ENCODE results near the gene EIF3D.
A peak's percentile ranks its signal among the peaks of the same experiment; 100 is the strongest.
"Not testable (repeated sequence)": the region's sequence is repeated elsewhere in the genome, so short reads cannot be mapped to it uniquely, and the experiment has no call there.

The EIF3D gene

GRCh38 chr22:36528341-36528740 lies 625 bp downstream of the EIF3D start:
- H4K20me1 ChIP-seq (ENCODE audit: insufficient read depth, low read length, poor library complexity, severe bottlenecking), result peaks cover 40% of the 10 kb centered on the region
- no peaks in the 10 kb centered on the region for H3K9me2 ChIP-seq (replicated peaks; ENCODE audit: low read depth, low read length)
- H3K9ac ChIP-seq (ENCODE audit: low read depth, low read length, poor library complexity, severe bottlenecking), result peak overlapping the region; percentile 94
- H3K36me3 ChIP-seq (ENCODE audit: insufficient read depth, low read length), result peaks cover 31% of the 10 kb centered on the region; the same call in 1 of the 2 replicates
- H3K4me3 ChIP-seq (ENCODE audit: low read length, poor library complexity, severe bottlenecking), result peak overlapping the region; percentile 93
- H3K4me1 ChIP-seq (ENCODE audit: insufficient read depth, low read length, poor library complexity, severe bottlenecking), result peaks cover 27% of the 10 kb centered on the region
- H3K9me3 ChIP-seq (ENCODE audit: insufficient read depth, low read depth, low read length), result no peaks in the 10 kb centered on the region
- H3K4me2 ChIP-seq (ENCODE audit: low read depth, low read length, poor library complexity, severe bottlenecking), result peak overlapping the region; percentile 90
- H2AFZ ChIP-seq (ENCODE audit: low read length), result peak overlapping the region; percentile 38; the same call in 1 of the 2 replicates
- TF ChIP-seq CTCF (conservative IDR thresholded peaks at IDR 0.05; ENCODE audit: low read length) (no peak), EZH2phosphoT487 (IDR thresholded peaks at IDR 0.05; ENCODE audit: borderline replicate concordance) (no peak)
- peaks cover 3% of the 10 kb centered on the region; the same call in 1 of the 2 replicates for H3F3A ChIP-seq (ENCODE audit: low read depth)
- H3K27me3 ChIP-seq (ENCODE audit: insufficient read depth, low read length, poor library complexity, severe bottlenecking), result peaks cover 5% of the 10 kb centered on the region
- H3K79me2 ChIP-seq (ENCODE audit: insufficient read depth, low read length), result peaks cover 38% of the 10 kb centered on the region

- peaks cover 26% of the 10 kb centered on the region for H3K79me2 ChIP-seq (ENCODE audit: insufficient read depth, low read length)
- no peaks in the 10 kb centered on the region for H3K9me3 ChIP-seq (ENCODE audit: insufficient read depth, low read depth, low read length)
- H3F3A ChIP-seq (ENCODE audit: low read depth), result no peaks in the 10 kb centered on the region
- no peak overlapping the region for H2AFZ ChIP-seq (ENCODE audit: low read length)
- no peak for TF ChIP-seq CTCF (conservative IDR thresholded peaks at IDR 0.05; ENCODE audit: low read length)
- no peak overlapping the region for H3K9ac ChIP-seq (ENCODE audit: low read depth, low read length, poor library complexity, severe bottlenecking)
- peaks cover 88% of the 10 kb centered on the region; the same call in 1 of the 2 replicates for H3K36me3 ChIP-seq (ENCODE audit: insufficient read depth, low read length)
- H3K4me3 ChIP-seq (ENCODE audit: low read length, poor library complexity, severe bottlenecking), result no peak overlapping the region
- no peak overlapping the region for H3K4me2 ChIP-seq (ENCODE audit: low read depth, low read length, poor library complexity, severe bottlenecking)
- H3K9me2 ChIP-seq (replicated peaks; ENCODE audit: low read depth, low read length), result no peaks in the 10 kb centered on the region
- H3K27me3 ChIP-seq (ENCODE audit: insufficient read depth, low read length, poor library complexity, severe bottlenecking), result no peaks in the 10 kb centered on the region
- H3K4me1 ChIP-seq (ENCODE audit: insufficient read depth, low read length, poor library complexity, severe bottlenecking), result peaks cover 14% of the 10 kb centered on the region
- peaks cover 40% of the 10 kb centered on the region for H4K20me1 ChIP-seq (ENCODE audit: insufficient read depth, low read length, poor library complexity, severe bottlenecking)
Measured at GRCh38 chr22:36522662-36523061, 6.3 kb downstream of the EIF3D start.

- H4K20me1 ChIP-seq (ENCODE audit: insufficient read depth, low read length, poor library complexity, severe bottlenecking), result peaks cover 19% of the 10 kb centered on the region
- peaks cover 100% of the 10 kb centered on the region; the same call in 1 of the 2 replicates for H3K36me3 ChIP-seq (ENCODE audit: insufficient read depth, low read length)
- no peaks in the 10 kb centered on the region for H3F3A ChIP-seq (ENCODE audit: low read depth)
Measured at GRCh38 chr22:36520423-36520822, 8.5 kb downstream of the EIF3D start.

GRCh38 chr22:36519906-36520305 lies 9.1 kb downstream of the EIF3D start:
- H3K9me2 ChIP-seq (replicated peaks; ENCODE audit: low read depth, low read length); H3K9ac ChIP-seq (ENCODE audit: low read depth, low read length, poor library complexity, severe bottlenecking); H3K9me3 ChIP-seq (ENCODE audit: insufficient read depth, low read depth, low read length); H3K27me3 ChIP-seq (ENCODE audit: insufficient read depth, low read length, poor library complexity, severe bottlenecking); H3F3A ChIP-seq (ENCODE audit: low read depth); H3K4me3 ChIP-seq (ENCODE audit: low read length, poor library complexity, severe bottlenecking); H3K4me1 ChIP-seq (ENCODE audit: insufficient read depth, low read length, poor library complexity, severe bottlenecking); H2AFZ ChIP-seq (ENCODE audit: low read length); H3K79me2 ChIP-seq (ENCODE audit: insufficient read depth, low read length); H3K4me2 ChIP-seq (ENCODE audit: low read depth, low read length, poor library complexity, severe bottlenecking): not testable (repeated sequence)
- peaks cover 99% of the 10 kb centered on the region; the same call in 1 of the 2 replicates for H3K36me3 ChIP-seq (ENCODE audit: insufficient read depth, low read length)
- peaks cover 14% of the 10 kb centered on the region for H4K20me1 ChIP-seq (ENCODE audit: insufficient read depth, low read length, poor library complexity, severe bottlenecking)

More at GRCh38 chr22:36520423-36520822, 8.5 kb downstream of the EIF3D start:
- TF ChIP-seq EZH2phosphoT487 (IDR thresholded peaks at IDR 0.05; ENCODE audit: borderline replicate concordance), result no peak
- TF ChIP-seq CTCF (conservative IDR thresholded peaks at IDR 0.05; ENCODE audit: low read length), result no peak
- Histone ChIP-seq H3K4me1 (ENCODE audit: insufficient read depth, low read length, poor library complexity, severe bottlenecking) (no peaks in the 10 kb centered on the region), H2AFZ (ENCODE audit: low read length) (no peak overlapping the region), H3K79me2 (ENCODE audit: insufficient read depth, low read length) (peaks cover 3% of the 10 kb centered on the region; the same call in 1 of the 2 replicates), H3K27me3 (ENCODE audit: insufficient read depth, low read length, poor library complexity, severe bottlenecking) (no peaks in the 10 kb centered on the region), H3K9me3 (ENCODE audit: insufficient read depth, low read depth, low read length) (no peaks in the 10 kb centered on the region), H3K9ac (ENCODE audit: low read depth, low read length, poor library complexity, severe bottlenecking) (no peak overlapping the region), H3K4me2 (ENCODE audit: low read depth, low read length, poor library complexity, severe bottlenecking) (no peak overlapping the region), H3K9me2 (replicated peaks; ENCODE audit: low read depth, low read length) (no peaks in the 10 kb centered on the region), H3K4me3 (ENCODE audit: low read length, poor library complexity, severe bottlenecking) (no peak overlapping the region)

Data from Loucy (cell line).